ENCODE data around the gene GDF7. TPM values are rescaled to one million over a fixed set of nuclear protein-coding genes. Genes with fewer than 3 reads are reported as not detected.

Gene GDF7
- total and polyA plus RNA-seq, 10 of the 15 experiments (the other 5 are each of a cell fraction or from before 2014, with no cell fraction given), result 0.02 to 0.11 (median 0.04) TPM; not detected in 1

DNA sequence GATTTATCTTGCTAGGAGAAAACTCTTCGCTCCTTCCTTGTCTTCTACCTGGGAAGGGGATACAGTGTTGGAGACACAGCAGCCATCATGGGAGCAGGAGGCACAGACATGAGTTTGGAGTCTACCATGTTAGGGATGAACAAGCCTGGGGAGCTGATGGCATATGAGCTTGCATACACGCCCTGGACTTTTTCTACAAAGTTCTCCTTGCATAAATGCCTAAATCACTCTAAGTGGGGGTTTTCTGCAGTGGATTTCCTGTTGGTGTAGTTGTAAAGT lies 12.5 kb upstream of the GDF7 start:
- BruUV-seq (replicated peaks), result no TSS peak
- ATAC-seq (no peak), FAIRE-seq (no peak), DNase-seq (ENCODE audit: low read depth, low spot score) (no peak)
- Histone ChIP-seq H3K79me2 (ENCODE audit: control insufficient read depth, insufficient read depth, low read length) (no peaks in the 10 kb centered on the region), H3K9me3 (replicated peaks; ENCODE audit: control insufficient read depth, insufficient read depth, low read length) (no peaks in the 10 kb centered on the region), H3K27me3 (replicated peaks in 1 of 2; ENCODE audit: control insufficient read depth in 2 of 2, insufficient read depth in 2 of 2, low read length in 1 of 2) (peaks cover 0 to 1% of the 10 kb centered on the region in 2 experiments; a peak in 1 of 4 replicates), H3K4me2 (ENCODE audit: control insufficient read depth, insufficient read depth) (no peak overlapping the region), H3K36me3 (ENCODE audit: control insufficient read depth in 2 of 2, insufficient read depth in 2 of 2, low read length in 1 of 2) (no peaks in the 10 kb centered on the region), H3K9ac (ENCODE audit: control insufficient read depth, insufficient read depth, low read length) (no peak overlapping the region), H3K27ac (ENCODE audit: control insufficient read depth, insufficient read depth) (no peak overlapping the region), H2AFZ (ENCODE audit: control insufficient read depth, low read depth, low read length) (no peak overlapping the region), H3K4me3 (no peak overlapping the region), H3K4me1 (ENCODE audit: control insufficient read depth, insufficient read depth, low read length) (peaks cover 4% of the 10 kb centered on the region), H4K20me1 (ENCODE audit: control insufficient read depth, insufficient read depth) (no peaks in the 10 kb centered on the region)
- POLR2A ChIA-PET, result interaction anchor here (0.6 kb wide), 1 partner anchor 294 kb away, joined by 9 read pairs; no protein-coding TSS in a partner anchor
- SMC1A ChIA-PET (ENCODE audit: uncharacterized antibody, unreplicated experiment), result interaction anchor here (1.1 kb wide), 1 partner anchor 309 kb away, joined by 3 read pairs; no protein-coding TSS in a partner anchor
- CTCF ChIA-PET, result interaction anchor here (1.3 to 3.5 kb wide), 5 partner anchors 11 to 308 kb away, joined by 3 to 16 read pairs (median 4); no protein-coding TSS in a partner anchor
- TF ChIP-seq FOS (IDR thresholded peaks at IDR 0.05; ENCODE audit: borderline replicate concordance, extremely low read depth, insufficient read length) (no peak), KDM1A (IDR thresholded peaks at IDR 0.05; ENCODE audit: borderline replicate concordance) (no peak), EZH2 (IDR thresholded peaks at IDR 0.05; ENCODE audit: borderline replicate concordance, control insufficient read depth, low read depth, low read length) (no peak), MYC (IDR thresholded peaks at IDR 0.05; ENCODE audit: insufficient read depth, insufficient read length, insufficient replicate concordance, low read length, severe bottlenecking) (no peak), POU2F2 (IDR thresholded peaks at IDR 0.05; ENCODE audit: borderline replicate concordance, low read depth, low read length) (no peak), PML (IDR thresholded peaks at IDR 0.05; ENCODE audit: low read length) (no peak), NRF1 (conservative IDR thresholded peaks at IDR 0.05; ENCODE audit: low read depth, low read length) (no peak), POLR2A (IDR thresholded peaks at IDR 0.05; ENCODE audit: low read depth, low read length) (no peak), RB1 (IDR thresholded peaks at IDR 0.05; ENCODE audit: borderline replicate concordance) (no peak), TCF12 (IDR thresholded peaks at IDR 0.05; ENCODE audit: low read depth, low read length) (no peak), YBX1 (IDR thresholded peaks at IDR 0.05) (no peak), RCOR1 (conservative IDR thresholded peaks at IDR 0.05; ENCODE audit: low read depth, low read length) (no peak)
- TF ChIP-seq, protein P1, sequence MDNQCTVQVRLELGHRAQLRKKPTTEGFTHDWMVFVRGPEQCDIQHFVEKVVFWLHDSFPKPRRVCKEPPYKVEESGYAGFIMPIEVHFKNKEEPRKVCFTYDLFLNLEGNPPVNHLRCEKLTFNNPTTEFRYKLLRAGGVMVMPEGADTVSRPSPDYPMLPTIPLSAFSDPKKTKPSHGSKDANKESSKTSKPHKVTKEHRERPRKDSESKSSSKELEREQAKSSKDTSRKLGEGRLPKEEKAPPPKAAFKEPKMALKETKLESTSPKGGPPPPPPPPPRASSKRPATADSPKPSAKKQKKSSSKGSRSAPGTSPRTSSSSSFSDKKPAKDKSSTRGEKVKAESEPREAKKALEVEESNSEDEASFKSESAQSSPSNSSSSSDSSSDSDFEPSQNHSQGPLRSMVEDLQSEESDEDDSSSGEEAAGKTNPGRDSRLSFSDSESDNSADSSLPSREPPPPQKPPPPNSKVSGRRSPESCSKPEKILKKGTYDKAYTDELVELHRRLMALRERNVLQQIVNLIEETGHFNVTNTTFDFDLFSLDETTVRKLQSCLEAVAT (IDR thresholded peaks at IDR 0.05), result no peak
- intact Hi-C loops (cut with micrococcal nuclease; ENCODE audit: unreplicated experiment) (no loop called here), in situ Hi-C loops (cut with MboI) (loop anchor here (25.0 kb wide), 1 partner anchor 458 kb away; the partner anchor contains the start of gene TDRD15)
- RAD21 ChIA-PET (ENCODE audit: unreplicated experiment), result no interaction called here
- WGBS (ENCODE audit: insufficient coverage, insufficient replicate concordance, low lambda C conversion rate, missing lambda C conversion rate), result 50% methylated on average over 2 of the region's 2 CpGs
